Fibroblast of lung (primary cell): ENCODE measurements around the gene SMCHD1. TPM values are rescaled to one million over a fixed set of nuclear protein-coding genes. Genes with fewer than 3 reads are reported as not detected.

Experiments
- DNase-seq, 2 donors: peaks; one replicate each; pipeline versions ENCODE4 v3.0.0 to v3.0.0-alpha.2; 2010; ENCODE audit warnings: low read depth in 2 of 2
- H2AFZ ChIP-seq: 2 replicates; pipeline ENCODE4 v1.5.1; 2012; ENCODE audit warnings: low read length, control low read depth, inconsistent platforms
- H3K27ac ChIP-seq: 2 replicates; pipeline ENCODE4 v1.5.1; 2011; ENCODE audit warnings: low read length, control low read depth; ENCODE audit not compliant: insufficient read depth
- H3K27me3 ChIP-seq: 2 replicates; pipeline ENCODE4 v1.5.1; 2011; ENCODE audit warnings: mild to moderate bottlenecking, low read length; ENCODE audit not compliant: control insufficient read depth, insufficient read depth
- H3K36me3 ChIP-seq: 2 replicates; pipeline ENCODE4 v1.5.1; 2011; ENCODE audit warnings: low read length; ENCODE audit not compliant: control insufficient read depth, insufficient read depth
- H3K4me1 ChIP-seq: 2 replicates; pipeline ENCODE4 v1.5.1; 2011; ENCODE audit warnings: low read length; ENCODE audit not compliant: control insufficient read depth, insufficient read depth; ENCODE audit errors: extremely low read depth
- H3K4me2 ChIP-seq: 2 replicates; pipeline ENCODE4 v1.5.1; 2011; ENCODE audit warnings: low read length, control low read depth; ENCODE audit not compliant: insufficient read depth; ENCODE audit errors: extremely low read depth
- H3K4me3 ChIP-seq, 4 experiments: fragments of 200-600 bp in 1 of 4; sonication (generic) in 1 of 4; replicated peaks in 1 of 4; 2 replicates each; pipeline ENCODE4 v1.5.1; 2011 to 2016; ENCODE audit warnings: low read length in 4 of 4, low read depth in 3 of 4, mild to moderate bottlenecking in 3 of 4, control low read depth in 2 of 4, inconsistent platforms in 1 of 4, mixed read lengths in 1 of 4; ENCODE audit not compliant: insufficient read depth in 1 of 4; ENCODE audit errors: control extremely low read depth in 1 of 4
- H3K79me2 ChIP-seq: 2 replicates; pipeline ENCODE4 v1.5.1; 2012; ENCODE audit warnings: mild to moderate bottlenecking, low read length, inconsistent platforms; ENCODE audit not compliant: control insufficient read depth, insufficient read depth
- H3K9ac ChIP-seq: 2 replicates; pipeline ENCODE4 v1.5.1; 2011; ENCODE audit warnings: mild to moderate bottlenecking, low read length, control low read depth; ENCODE audit not compliant: insufficient read depth
- H3K9me3 ChIP-seq: 2 replicates; pipeline ENCODE4 v1.5.1; 2012; ENCODE audit warnings: low read depth, low read length; ENCODE audit not compliant: control insufficient read depth, insufficient read depth
- H4K20me1 ChIP-seq: 2 replicates; pipeline ENCODE4 v1.5.1; 2011; ENCODE audit warnings: low read length; ENCODE audit not compliant: control insufficient read depth, insufficient read depth; ENCODE audit errors: extremely low read depth
- EZH2 ChIP-seq: IDR thresholded peaks from 2 replicates; pipeline ENCODE4 v1.5.1; 2012; ENCODE audit warnings: low read length, control low read depth, mild to moderate bottlenecking; ENCODE audit errors: missing control alignments
- polyA plus RNA-seq, 2 donors: library from polyadenylated mRNA; depleted of rRNA in 1 of 2; stranded (reverse) in 1 of 2; unstranded in 1 of 2; fragments of >200 nt; gene quantifications; 2 replicates each; pipeline ENCODE4 v1.2.1, GENCODE V29; 2011 to 2012; ENCODE audit warnings: missing spikeins in 1 of 2
- total RNA-seq: library from RNA; depleted of rRNA; stranded (reverse); fragments of >200 nt; gene quantifications from 2 replicates; pipeline ENCODE4 v1.2.1, GENCODE V29; 2014
- TF ChIP-seq, protein P1 (sequence below), 2 donors: IDR thresholded peaks in 1 of 2; conservative IDR thresholded peaks in 1 of 2; 1 replicate in 1 of 2; 2 replicates in 1 of 2; pipeline ENCODE4 v1.5.1; 2011 to 2012; ENCODE audit warnings: low read length in 2 of 2, control low read depth in 1 of 2, inconsistent platforms in 1 of 2, low read depth in 1 of 2, mild to moderate bottlenecking in 1 of 2

SMCHD1 gene
- total and polyA plus RNA-seq, 2 donors (not counting 1 experiment from before 2014, with no cell fraction given), result 19.6 to 96.1 TPM

DNA sequence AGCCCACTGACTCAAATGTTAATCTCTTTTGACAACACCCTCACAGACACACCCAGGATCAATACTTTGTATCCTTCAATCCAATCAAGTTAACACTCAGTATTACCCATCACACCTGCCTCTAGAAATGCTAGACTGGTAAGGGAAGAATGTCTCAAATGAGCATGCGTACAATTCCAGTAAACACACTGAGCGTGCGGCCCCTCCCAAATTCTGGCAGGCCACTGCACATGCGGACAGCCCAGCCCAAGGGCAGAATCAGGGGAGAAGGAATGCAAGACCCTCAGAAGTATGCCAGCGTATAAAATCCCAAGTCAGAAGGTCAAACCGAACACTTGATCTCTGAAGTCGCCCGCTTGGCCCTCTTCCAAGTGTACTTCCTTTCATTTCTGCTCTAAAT lies 183.7 kb downstream of the SMCHD1 start:
- Histone ChIP-seq H3K79me2 (no peaks in the 10 kb centered on the region), H4K20me1 (no peaks in the 10 kb centered on the region), H3K4me2 (no peak overlapping the region), H3K27ac (no peak overlapping the region), H3K9me3 (no peaks in the 10 kb centered on the region), H3K4me3 (no peak overlapping the region), H3K27me3 (peaks cover 12% of the 10 kb centered on the region), H3K9ac (no peak overlapping the region), H3K4me1 (no peaks in the 10 kb centered on the region), H3K36me3 (no peaks in the 10 kb centered on the region), H2AFZ (no peak overlapping the region)
- no peak for TF ChIP-seq EZH2
- TF ChIP-seq, protein P1, sequence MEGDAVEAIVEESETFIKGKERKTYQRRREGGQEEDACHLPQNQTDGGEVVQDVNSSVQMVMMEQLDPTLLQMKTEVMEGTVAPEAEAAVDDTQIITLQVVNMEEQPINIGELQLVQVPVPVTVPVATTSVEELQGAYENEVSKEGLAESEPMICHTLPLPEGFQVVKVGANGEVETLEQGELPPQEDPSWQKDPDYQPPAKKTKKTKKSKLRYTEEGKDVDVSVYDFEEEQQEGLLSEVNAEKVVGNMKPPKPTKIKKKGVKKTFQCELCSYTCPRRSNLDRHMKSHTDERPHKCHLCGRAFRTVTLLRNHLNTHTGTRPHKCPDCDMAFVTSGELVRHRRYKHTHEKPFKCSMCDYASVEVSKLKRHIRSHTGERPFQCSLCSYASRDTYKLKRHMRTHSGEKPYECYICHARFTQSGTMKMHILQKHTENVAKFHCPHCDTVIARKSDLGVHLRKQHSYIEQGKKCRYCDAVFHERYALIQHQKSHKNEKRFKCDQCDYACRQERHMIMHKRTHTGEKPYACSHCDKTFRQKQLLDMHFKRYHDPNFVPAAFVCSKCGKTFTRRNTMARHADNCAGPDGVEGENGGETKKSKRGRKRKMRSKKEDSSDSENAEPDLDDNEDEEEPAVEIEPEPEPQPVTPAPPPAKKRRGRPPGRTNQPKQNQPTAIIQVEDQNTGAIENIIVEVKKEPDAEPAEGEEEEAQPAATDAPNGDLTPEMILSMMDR (conservative IDR thresholded peaks at IDR 0.05 in 1 of 2, IDR thresholded peaks at IDR 0.05 in 1 of 2; ENCODE audit: low read depth in 1 of 2, low read length in 2 of 2), result no peak
- DNase-seq, result no peak

DNA sequence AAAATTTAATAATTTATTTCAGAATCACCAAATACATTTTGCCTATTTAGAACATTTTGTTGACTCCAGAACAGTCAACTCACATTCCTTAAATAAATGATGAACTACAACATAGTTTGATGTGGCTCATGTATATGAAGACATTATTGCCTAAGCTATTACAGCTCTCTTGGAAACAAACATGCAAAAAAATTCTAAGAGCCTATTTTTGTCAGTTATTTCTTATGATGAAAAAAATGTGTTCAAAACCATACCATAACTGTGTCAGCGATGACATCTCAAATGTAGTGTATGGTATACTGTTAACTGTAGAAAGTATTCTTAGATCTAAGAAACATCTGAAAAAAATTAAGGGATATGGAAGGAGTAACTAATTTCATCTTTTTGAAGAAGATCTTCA lies 185.0 kb downstream of the SMCHD1 start:
- H3K27me3 ChIP-seq, result peaks cover 17% of the 10 kb centered on the region
- H2AFZ ChIP-seq, result no peak overlapping the region
- no peaks in the 10 kb centered on the region for H3K4me1 ChIP-seq
- H4K20me1 ChIP-seq, result no peaks in the 10 kb centered on the region
- no peaks in the 10 kb centered on the region for H3K79me2 ChIP-seq
- H3K4me2 ChIP-seq, result no peak overlapping the region
- H3K9me3 ChIP-seq, result no peaks in the 10 kb centered on the region
- H3K9ac ChIP-seq, result no peak overlapping the region
- TF ChIP-seq, protein P1 (conservative IDR thresholded peaks at IDR 0.05 in 1 of 2, IDR thresholded peaks at IDR 0.05 in 1 of 2; ENCODE audit: low read depth in 1 of 2, low read length in 2 of 2), result no peak
- no peak for TF ChIP-seq EZH2
- no peak overlapping the region for H3K27ac ChIP-seq
- H3K4me3 ChIP-seq, result no peak overlapping the region
- no peak for DNase-seq
- no peaks in the 10 kb centered on the region for H3K36me3 ChIP-seq

- no peak for DNase-seq
- Histone ChIP-seq H3K4me1 (peaks cover 4% of the 10 kb centered on the region), H4K20me1 (no peaks in the 10 kb centered on the region), H3K79me2 (no peaks in the 10 kb centered on the region), H3K4me2 (no peak overlapping the region), H3K27ac (no peak overlapping the region), H2AFZ (no peak overlapping the region), H3K9ac (no peak overlapping the region), H3K36me3 (no peaks in the 10 kb centered on the region), H3K4me3 (no peak overlapping the region), H3K27me3 (peaks cover 28% of the 10 kb centered on the region), H3K9me3 (no peaks in the 10 kb centered on the region)
- TF ChIP-seq, protein P1 (conservative IDR thresholded peaks at IDR 0.05 in 1 of 2, IDR thresholded peaks at IDR 0.05 in 1 of 2; ENCODE audit: low read depth in 1 of 2, low read length in 2 of 2), result no peak
- TF ChIP-seq EZH2, result no peak
These were observed 187.6 kb downstream of the SMCHD1 start for GRCh38 chr18:2843146-2843545.
